Measurements from ENCODE around the gene FAM72A.
"Not testable (repeated sequence)": the region's sequence is repeated elsewhere in the genome, so short reads cannot be mapped to it uniquely, and the experiment has no call there.

GRCh38 chr1:206215600-206216392, 13.2 kb upstream of the FAM72A start:
- TF ChIP-seq HDGF (IDR thresholded peaks at IDR 0.05; ENCODE audit: borderline replicate concordance); SUZ12 (IDR thresholded peaks at IDR 0.05); ZNF384 (IDR thresholded peaks at IDR 0.05); FOXA1 (IDR thresholded peaks at IDR 0.05); FOXM1 (IDR thresholded peaks at IDR 0.05; ENCODE audit: borderline replicate concordance); ARNT (IDR thresholded peaks at IDR 0.05); FOXK2 (IDR thresholded peaks at IDR 0.05); BHLHE40 (IDR thresholded peaks at IDR 0.05; ENCODE audit: borderline replicate concordance); ELF4 (IDR thresholded peaks at IDR 0.05): not testable (repeated sequence)
